Stimulated activated CD4-positive, alpha-beta T cell treated with anti-CD3 and anti-CD28 coated beads, Interleukin-15, amount 100 ng/mL, for 1 hour (primary cell): ENCODE results near the gene CBX4.

Experiments used
- DNase-seq, 2 donors: peaks; one replicate each; pipeline ENCODE4 v3.0.0-alpha.2; 2020; ENCODE audit warnings: low read depth in 1 of 2, low spot score in 1 of 2

Gene CBX4

DNA sequence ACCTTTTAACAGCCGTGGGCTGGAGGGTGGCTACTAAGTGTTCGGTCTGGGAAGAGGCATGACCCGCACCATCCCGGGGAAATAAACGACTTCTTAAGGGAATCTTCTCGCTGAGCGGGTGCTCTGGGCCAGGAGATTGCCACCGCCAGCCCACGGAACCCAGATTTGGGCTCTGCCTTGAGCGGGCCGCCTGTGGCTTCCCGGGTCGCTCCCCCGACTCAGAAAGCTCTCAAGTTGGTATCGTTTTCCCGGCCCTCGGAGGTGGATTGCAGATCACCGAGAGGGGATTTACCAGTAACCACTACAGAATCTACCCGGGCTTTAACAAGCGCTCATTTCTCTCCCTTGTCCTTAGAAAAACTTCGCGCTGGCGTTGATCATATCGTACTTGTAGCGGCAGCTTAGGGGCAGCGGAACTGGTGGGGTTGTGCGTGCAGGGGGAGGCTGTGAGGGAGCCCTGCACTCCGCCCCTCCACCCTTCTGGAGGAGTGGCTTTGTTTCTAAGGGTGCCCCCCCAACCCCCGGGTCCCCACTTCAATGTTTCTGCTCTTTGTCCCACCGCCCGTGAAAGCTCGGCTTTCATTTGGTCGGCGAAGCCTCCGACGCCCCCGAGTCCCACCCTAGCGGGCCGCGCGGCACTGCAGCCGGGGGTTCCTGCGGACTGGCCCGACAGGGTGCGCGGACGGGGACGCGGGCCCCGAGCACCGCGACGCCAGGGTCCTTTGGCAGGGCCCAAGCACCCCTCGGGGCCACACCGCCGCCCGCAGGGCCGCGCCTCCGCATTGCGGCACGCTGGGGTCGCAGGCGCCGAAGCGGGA, 3.6 kb upstream of the CBX4 start:
- no peak for DNase-seq

DNA sequence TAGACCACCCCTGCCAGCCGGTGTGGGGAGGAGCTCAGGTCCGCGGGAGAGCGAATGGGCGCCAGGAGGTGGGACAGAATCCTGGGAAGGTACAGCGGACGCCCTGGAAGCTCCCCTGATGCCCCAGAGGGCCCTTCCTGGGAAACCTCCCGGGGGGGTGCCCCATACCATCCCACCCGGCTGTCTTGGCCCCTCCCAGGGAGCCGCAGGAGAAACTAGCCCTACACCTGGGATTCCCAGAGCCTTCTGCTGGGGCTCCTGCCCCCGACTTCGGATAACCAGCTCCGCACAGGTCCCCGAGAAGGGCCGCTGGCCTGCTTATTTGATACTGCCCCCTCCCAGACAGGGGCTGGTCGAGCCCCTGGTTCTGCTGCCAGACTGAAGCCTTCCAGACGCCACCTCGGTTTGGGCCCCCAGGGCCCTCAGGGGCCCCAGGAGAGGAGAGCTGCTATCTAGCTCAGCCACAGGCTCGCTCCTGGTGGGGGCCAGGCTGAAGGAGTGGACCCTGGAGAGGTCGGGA, 3.0 kb upstream of the CBX4 start:
- DNase-seq: no peak

DNA sequence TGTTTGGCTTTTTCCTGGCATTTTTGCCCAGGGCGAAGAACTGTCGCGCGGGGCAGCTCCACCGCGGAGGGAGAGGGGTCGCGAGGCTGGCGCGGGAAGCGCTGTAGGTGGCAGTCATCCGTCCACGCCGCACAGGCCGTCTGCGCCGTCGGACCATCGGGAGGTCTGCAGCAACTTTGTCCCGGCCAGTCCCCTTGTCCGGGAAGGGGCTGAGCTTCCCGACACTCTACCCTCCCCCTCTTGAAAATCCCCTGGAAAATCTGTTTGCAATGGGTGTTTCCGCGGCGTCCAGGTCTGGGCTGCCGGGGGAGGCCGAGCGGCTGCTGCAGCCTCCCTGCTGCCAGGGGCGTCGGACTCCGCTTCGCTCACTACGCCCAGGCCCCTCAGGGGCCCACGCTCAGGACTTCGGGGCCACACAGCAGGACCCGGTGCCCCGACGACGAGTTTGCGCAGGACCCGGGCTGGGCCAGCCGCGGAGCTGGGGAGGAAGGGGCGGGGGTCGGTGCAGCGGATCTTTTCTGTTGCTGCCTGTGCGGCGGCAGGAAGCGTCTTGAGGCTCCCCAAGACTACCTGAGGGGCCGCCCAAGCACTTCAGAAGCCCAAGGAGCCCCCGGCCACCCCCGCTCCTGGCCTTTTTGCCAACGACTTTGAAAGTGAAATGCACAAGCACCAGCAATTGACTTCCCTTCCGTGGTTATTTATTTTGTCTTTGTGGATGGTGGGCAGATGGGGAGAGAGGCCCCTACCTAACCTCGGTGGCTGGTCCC, 2.3 kb upstream of the CBX4 start:
- no peak for DNase-seq

DNA sequence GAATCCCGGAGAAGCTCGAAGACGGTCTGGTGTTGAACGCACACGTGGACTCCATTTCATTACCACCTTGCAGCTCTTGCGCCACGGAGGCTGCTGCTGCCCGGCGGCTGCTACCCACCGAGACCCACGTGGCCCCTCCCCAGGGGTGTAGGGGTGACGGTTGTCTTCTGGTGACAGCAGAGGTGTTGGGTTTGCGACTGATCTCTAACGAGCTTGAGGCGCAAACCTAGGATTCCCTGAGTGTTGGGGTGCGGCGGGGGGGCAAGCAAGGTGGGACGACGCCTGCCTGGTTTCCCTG, 1.7 kb upstream of the CBX4 start:
- no peak for DNase-seq

DNA sequence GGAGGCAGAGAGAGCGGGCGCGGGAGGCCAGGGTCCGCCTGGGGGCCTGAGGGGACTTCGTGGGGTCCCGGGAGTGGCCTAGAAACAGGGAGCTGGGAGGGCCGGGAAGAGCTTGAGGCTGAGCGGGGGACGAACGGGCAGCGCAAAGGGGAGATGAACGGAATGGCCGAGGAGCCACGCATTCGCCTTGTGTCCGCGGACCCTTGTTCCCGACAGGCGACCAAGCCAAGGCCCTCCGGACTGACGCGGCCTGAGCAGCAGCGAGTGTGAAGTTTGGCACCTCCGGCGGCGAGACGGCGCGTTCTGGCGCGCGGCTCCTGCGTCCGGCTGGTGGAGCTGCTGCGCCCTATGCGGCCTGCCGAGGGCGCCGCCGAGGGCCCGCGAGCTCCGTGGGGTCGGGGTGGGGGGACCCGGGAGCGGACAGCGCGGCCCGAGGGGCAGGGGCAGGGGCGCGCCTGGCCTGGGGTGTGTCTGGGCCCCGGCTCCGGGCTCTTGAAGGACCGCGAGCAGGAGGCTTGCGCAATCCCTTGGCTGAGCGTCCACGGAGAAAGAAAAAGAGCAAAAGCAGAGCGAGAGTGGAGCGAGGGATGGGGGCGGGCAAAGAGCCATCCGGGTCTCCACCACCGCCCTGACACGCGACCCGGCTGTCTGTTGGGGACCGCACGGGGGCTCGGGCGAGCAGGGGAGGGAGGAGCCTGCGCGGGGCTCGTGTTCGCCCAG, 1.2 kb upstream of the CBX4 start:
- no peak for DNase-seq

DNA sequence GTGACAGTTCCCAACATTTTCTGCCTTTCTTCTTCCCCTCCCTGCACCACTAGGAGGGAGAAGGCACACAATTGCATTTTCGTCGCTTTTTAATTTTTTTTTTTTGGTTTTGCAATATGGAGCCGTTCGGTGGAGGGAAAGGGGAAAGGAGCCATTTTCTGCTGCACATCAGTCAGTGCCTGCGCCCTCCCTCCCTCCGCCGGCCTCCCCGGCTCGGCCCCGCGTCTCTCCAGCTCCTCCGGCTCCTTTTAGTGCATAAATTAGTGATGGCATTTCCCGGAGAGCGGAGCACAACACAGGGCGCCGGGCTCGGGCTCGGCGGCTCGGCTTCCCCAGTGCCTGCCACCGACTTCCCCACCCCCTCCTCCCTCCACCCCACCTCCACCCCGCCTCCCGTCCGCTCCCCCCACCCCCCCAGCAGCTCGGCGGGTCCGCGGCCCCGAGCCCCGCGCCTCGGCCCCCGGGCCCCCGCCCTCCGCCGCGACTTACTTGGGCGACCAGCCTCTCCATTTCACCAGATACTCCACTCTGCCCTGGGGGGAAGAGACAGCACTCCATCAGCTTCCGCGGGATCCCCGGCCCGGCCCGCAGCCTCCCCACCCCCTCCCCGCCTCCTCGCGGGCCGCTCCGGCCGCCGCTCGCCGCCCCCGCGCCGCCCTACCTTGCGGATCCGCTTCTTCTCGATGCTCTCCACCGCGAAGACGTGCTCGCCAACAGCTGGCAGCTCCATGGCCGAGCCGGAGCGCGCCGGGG, 542 bp downstream of the CBX4 start:
- no peak for DNase-seq

DNA sequence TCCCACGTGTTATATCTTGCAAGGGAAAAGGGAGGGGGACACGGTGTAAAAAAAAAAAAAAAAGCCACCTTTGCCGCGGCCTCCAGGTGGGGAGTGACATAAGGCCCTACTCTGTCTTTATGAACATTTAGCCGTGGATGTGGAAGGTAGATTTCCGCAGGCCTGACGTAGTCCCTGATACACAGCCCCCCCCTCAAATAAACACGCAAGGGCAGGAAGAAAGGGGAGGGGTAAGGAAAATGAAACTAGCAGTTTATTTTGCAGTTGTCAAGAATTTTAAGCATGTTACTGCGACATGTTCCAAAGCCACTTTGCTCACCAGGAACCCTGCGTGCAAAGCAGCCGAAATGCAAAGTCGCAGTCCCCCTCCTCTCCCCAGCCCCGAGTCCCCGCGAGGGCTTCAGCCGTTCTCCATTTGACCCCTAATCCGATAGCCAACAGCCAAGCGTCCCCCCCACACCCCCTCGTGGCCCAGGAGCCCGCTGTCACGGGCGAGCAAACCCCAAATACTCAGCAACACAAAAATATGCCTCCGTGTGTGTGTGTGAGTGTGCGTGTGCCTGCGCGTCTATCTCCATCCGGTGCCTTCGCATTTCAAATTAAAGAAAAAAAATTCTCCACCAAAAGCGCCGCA, 1.2 kb downstream of the CBX4 start:
- no peak for DNase-seq

DNA sequence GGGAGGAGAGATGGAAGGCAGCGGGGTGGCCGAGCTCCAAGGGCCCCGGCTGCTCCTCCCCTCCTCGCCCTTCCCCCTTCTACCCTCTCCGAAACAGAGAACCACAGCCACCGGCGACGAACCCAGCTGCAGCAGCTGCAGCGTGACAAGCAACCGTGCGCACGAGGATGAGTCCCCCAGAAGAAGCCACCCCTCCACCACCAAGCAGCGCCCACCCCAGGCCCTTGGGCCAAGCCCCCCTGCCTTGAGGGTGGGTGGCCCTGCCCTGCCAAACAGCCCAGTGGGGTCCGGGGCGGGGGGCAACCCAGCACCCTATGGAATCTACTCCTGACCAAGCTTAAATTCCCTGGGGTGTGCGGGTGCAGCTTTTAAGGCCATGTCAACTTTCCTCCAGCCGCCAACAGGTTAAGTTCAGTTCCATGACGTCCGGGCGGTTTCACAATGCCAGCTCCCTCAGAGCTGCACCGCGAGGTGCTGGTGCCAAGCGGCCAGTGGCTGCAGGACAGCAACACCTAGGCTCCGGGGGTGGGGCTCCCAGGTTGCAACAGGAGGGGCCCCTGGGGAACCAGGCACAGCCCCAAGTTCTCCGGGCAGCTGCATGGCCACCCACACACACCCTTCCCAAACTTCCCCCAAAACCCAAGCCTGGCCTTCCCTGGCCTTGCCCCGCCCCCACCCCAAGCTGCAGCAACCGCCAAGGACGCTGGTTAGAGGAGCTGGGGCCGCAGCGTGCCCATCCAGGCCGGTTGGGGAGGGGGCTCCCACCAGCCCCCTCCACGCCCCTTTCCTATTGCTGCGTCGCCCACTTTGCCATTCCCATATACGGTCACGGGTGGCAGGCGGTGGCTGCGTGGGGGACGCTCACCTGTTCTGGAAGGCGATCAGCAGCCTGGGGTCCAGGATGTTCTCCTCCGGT, 2.0 kb downstream of the CBX4 start:
- DNase-seq: no peak

DNA sequence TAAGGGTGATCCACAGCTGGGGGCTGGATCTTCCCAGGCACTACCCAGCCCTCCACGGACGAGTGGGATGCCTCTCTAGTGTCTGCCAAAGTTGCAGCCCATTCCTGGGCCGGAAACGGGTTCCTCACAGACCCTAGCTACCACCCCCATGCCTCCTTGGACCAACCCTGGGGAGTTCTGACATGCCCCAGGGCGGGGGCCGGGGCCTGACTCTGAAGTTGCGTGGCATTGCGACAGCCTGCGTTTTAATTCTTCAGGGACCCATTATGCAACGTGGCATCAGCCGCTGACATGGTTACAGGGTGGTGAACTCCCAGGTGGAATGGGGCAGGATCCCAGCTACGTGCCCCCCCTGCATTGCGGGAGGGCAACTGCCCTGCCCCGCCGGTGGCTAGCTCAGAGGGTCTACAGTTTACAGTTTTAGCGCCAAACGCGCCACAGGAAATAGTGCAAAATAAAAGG, 2.7 kb downstream of the CBX4 start:
- DNase-seq: no peak

DNA sequence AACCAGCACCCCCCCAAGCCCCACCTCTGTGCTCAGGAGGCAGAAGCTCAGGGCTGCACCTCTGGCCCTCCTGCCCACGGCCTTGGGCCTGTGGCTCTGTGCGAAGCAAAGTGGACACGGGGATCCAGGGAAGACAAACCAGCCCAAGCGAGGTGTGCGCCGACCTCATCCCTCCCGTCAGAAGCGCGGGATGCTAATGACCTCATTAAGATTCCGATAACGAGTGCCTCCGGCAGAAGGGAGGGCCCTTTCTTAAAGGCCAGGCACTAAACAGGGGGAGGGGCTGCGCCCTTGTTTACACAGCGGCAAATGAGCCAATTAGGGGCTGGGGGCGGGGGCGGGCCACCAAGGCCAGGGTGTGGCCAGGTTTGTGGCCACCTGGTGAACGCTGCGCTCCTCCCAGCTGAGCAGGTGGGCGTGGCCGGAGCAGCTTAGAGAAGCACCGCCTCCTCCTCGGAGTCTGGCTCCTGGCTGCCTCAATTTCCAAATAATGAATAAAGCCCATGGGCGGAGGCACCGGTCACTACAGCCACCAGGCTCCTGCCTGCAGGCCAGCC, 3.2 kb downstream of the CBX4 start:
- no peak for DNase-seq

DNA sequence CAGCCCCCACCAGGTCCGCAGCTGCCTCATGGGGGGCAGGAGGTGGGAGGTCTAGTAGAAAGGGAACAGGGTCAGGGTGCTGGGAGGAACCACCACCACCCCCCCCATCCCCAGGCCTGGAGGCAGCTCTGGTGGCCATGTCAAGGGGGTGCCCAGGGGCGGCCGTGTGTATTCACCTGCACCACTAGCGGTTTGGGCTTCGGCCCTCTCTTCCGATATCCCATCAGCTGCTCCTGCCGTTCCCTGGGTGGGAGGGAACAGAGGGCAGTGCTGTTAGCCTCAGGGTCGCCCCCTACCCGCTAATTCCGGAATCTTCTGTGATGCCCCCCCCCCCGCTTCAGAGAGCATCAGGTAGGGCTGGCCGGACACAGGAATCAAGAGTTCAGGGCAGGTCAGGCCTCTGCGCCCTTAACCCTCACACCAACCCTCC, 3.8 kb downstream of the CBX4 start:
- DNase-seq: no peak

DNA sequence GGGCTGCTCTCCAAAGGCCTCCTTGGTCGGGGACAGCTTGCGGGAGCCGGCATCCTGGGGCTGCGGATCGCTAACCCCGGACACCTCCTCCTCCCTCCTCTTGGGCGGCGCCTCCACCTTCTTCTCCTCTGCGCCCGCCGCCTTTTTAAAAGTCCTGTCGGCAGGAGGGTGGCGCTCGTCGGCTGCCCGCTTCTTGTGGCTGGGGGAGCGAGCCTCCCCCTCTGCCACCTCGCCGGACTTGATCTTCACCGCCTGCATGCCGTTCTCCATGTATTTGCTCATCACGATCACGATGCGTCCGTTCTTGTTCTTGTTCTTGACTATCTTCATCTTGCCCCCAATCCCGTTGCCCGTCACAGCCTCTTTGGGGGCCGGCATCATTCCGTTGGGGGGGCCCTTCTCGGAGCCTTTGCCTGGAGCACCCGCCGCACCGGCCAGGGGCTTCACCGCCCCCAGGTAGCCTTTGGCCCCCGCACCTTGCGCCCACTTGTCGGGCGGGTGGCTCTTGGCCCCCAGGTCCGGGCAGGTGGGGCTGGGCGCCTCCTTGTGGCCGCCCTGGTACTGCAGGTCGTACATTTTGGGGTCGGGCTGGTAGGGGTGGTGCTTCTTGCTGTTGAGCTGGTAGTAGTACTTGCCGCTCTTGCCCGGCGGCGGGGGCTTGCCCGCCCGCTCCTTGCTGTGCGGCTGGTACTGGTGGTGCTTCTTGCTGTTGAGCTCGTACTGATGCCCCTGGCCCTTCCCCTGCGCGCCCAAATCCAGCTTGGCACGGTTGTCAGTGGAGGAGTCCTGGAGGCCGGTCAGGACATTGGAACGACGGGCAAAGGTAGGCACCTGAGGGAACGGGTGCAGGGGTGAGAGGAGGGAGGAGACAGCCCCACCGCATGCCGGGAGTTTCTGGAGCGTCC, 4.4 kb downstream of the CBX4 start:
- DNase-seq: no peak

DNA sequence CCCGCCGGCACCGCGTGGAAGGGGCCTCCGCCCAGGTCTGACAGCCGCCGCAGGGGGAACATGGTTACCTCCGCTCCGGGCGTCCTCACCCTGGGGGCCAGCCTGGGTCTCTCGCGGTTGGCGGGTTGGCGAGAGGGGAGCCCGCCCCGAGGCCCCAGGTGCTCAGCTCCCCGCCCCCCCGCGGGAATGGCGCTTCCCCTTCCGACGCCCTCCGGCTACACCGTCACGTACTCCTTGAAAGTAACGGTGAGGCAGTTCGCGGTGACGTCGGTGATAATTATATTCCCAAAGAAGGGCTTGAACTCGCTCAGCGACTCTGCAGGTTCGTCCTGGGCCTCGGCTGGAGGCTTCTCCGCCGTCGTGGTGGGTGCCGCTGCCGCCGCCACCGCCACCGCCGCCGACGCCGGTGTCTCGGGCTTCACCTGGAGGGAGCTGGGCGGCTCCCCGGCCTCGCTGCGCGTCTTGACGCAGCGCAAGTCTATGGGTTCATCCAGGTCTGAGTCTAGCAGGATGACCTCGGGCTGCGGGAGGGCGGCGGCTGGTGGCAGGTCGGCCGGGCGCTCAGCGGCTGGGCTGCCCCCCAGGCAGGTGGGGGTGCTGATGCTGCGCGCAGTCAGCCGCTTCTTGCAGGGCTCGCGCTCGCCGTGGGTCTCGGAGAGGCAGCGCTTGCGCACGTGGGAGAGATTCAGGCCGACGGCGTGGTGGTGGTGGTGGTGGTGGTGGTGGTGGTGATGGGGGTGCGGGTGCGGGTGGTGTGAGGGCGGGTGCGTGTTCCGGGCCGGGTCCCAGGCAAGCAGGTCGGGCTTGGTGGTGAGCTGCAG, 5.3 kb downstream of the CBX4 start:
- DNase-seq: no peak

DNA sequence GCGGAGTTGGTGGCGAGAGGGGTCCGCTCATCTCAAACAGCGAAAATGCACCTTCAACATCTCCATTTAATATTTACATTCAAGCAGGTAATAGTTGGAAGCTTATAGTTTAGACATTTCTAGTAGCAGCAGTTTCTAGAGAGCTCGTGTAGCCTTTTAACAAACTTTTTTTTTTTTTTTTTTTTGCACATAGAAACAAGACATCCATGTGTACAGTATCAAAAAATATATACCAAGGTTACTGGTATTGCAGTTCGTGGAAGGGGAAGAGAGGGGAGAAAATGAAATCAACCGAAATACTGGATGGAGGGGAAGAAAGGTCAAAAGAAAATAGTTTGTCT, 6.2 kb downstream of the CBX4 start:
- no peak for DNase-seq

DNA sequence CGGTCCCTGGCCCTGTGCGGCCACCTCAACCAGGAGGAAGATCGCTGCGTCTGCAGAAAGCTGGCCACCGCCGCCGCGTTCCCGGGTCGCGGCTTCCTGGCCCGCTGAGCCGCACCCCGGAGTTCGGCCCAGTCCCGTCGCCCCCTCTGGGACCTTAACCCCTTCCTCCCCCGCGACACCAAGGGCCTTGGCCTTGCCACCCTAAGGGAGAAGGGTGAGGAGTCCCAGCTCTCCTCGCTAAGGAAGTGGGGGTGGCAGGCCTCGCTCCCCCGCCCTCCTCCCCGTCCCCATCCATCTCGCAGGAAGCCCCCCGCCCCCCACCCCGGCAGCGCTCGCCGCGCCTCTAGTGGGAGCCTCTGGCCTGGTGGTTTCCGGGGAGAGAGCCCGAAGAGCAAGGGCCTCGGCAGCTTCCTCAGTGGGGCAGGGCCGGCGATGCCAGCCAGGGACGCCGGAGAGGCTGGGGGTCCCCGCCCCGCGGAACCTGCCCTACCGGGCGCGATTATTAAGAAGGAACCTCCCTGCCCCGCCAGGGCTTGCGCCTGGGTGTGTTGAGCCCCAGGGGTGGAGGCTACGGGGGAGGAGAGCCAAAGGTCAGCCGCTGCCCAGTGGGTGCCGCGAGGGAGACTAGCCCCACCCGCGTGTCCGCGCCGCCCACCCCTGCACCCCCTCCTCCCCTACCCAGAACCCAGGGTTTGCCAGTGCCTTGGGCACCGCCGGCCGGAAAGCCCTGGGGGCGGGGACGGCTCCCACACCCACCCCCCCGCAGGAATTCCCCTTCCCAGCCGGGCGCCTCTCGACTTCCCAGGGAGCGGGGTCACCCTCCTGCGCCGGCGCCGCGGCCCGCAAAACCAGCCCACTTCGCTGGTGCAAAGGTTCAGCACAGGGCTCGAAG, 6.8 kb downstream of the CBX4 start:
- DNase-seq: no peak
